Neural cell (in vitro differentiated cells): ENCODE results near the gene TRIM44. TPM values are rescaled to one million over a fixed set of nuclear protein-coding genes. Genes with fewer than 3 reads are reported as not detected.

Experiments used
- H2AFZ ChIP-seq: fragments of 200-600, 300-800 bp; sonication (generic), shearing (Covaris generic); 2 replicates; pipeline ENCODE4 v1.6.0; 2014; ENCODE audit warnings: low read depth, mild to moderate bottlenecking, antibody characterized with exemption, low read length, moderate library complexity
- H3F3A ChIP-seq: fragments of 200-600 bp; shearing (Covaris generic); 2 replicates; pipeline ENCODE4 v1.6.1; 2016; ENCODE audit warnings: mild to moderate bottlenecking, moderate library complexity, mixed read lengths, antibody characterized with exemption, low read length; ENCODE audit not compliant: insufficient read depth, poor library complexity, severe bottlenecking
- H3K27ac ChIP-seq: fragments of 200-600, 300-800 bp; sonication (generic), shearing (Covaris generic); 2 replicates; pipeline ENCODE4 v1.5.1; 2014; ENCODE audit warnings: mild to moderate bottlenecking, low read length, moderate library complexity
- H3K27me3 ChIP-seq: fragments of 300-800, 200-600 bp; sonication (generic), shearing (Covaris generic); 2 replicates; pipeline ENCODE4 v1.6.0; 2014; ENCODE audit warnings: mild to moderate bottlenecking, low read depth, low read length, moderate library complexity; ENCODE audit not compliant: insufficient read depth
- H3K36me3 ChIP-seq: fragments of 300-800, 200-600 bp; sonication (generic), shearing (Covaris generic); 2 replicates; pipeline ENCODE4 v1.5.1; 2014; ENCODE audit warnings: mild to moderate bottlenecking, antibody characterized with exemption, low read length, moderate library complexity; ENCODE audit not compliant: insufficient read depth
- H3K4me2 ChIP-seq: fragments of 300-800, 200-600 bp; sonication (generic), shearing (Covaris generic); 2 replicates; pipeline ENCODE4 v1.6.0; 2014; ENCODE audit warnings: mild to moderate bottlenecking, low read length
- H3K4me3 ChIP-seq: fragments of 300-800, 200-600 bp; sonication (generic), shearing (Covaris generic); 2 replicates; pipeline ENCODE4 v1.5.1; 2014; ENCODE audit warnings: mild to moderate bottlenecking, low read length, moderate library complexity
- H3K79me2 ChIP-seq: fragments of 200-600 bp; shearing (Covaris generic); replicated peaks from 2 replicates; pipeline ENCODE4 v1.6.0; 2014; ENCODE audit warnings: mild to moderate bottlenecking, low read length, moderate library complexity; ENCODE audit not compliant: insufficient read depth
- H3K9ac ChIP-seq: fragments of 300-800, 200-600 bp; sonication (generic), shearing (Covaris generic); 2 replicates; pipeline ENCODE4 v1.6.1; 2016; ENCODE audit warnings: mild to moderate bottlenecking, low read length, mixed read lengths
- H3K9me2 ChIP-seq: fragments of 200-600 bp; shearing (Covaris generic); 2 replicates; pipeline ENCODE4 v1.6.1; 2016; ENCODE audit warnings: mild to moderate bottlenecking, low read length, mixed read lengths; ENCODE audit not compliant: insufficient read depth
- H3K9me3 ChIP-seq: fragments of 200-600, 300-800 bp; sonication (generic), shearing (Covaris generic); 2 replicates; pipeline ENCODE4 v1.6.1; 2016; ENCODE audit warnings: mild to moderate bottlenecking, mixed run types, low read length, moderate library complexity, mixed read lengths
- H4K20me1 ChIP-seq: fragments of 200-600 bp; shearing (Covaris generic); 2 replicates; pipeline ENCODE4 v1.6.1; 2016; ENCODE audit warnings: mild to moderate bottlenecking, mixed run types; ENCODE audit not compliant: insufficient read depth
- EP300 ChIP-seq: fragments of 450-650 bp; conservative IDR thresholded peaks from 2 replicates; pipeline ENCODE4 v1.6.1; 2014; ENCODE audit warnings: antibody characterized with exemption, mild to moderate bottlenecking, moderate library complexity; ENCODE audit not compliant: poor library complexity, severe bottlenecking
- EZH2 ChIP-seq: fragments of 200-600, 300-800 bp; shearing (Covaris generic), sonication (generic); IDR thresholded peaks from 2 replicates; pipeline ENCODE4 v1.6.1; 2014; ENCODE audit warnings: antibody characterized with exemption, low read length, borderline replicate concordance, mild to moderate bottlenecking; ENCODE audit not compliant: insufficient read depth, poor library complexity, severe bottlenecking
- MXI1 ChIP-seq: fragments of 450-650 bp; conservative IDR thresholded peaks from 2 replicates; pipeline ENCODE4 v1.6.1; 2014; ENCODE audit warnings: antibody characterized with exemption, mild to moderate bottlenecking; ENCODE audit not compliant: poor library complexity, severe bottlenecking
- POLR2AphosphoS5 ChIP-seq: IDR thresholded peaks from 2 replicates; pipeline ENCODE4 v1.6.1; 2012
- RAD21 ChIP-seq: fragments of 450-650 bp; conservative IDR thresholded peaks from 2 replicates; pipeline ENCODE4 v1.6.1; 2014; ENCODE audit warnings: antibody characterized with exemption, mild to moderate bottlenecking, moderate library complexity
- SMC3 ChIP-seq: fragments of 450-650 bp; conservative IDR thresholded peaks from 2 replicates; pipeline ENCODE4 v1.6.1; 2014; ENCODE audit warnings: antibody characterized with exemption, mild to moderate bottlenecking, moderate library complexity; ENCODE audit not compliant: poor library complexity
- TAF1 ChIP-seq: IDR thresholded peaks from 2 replicates; pipeline ENCODE4 v1.6.1; 2012; ENCODE audit warnings: low read depth
- polyA plus RNA-seq: library from polyadenylated mRNA; depleted of rRNA; stranded (reverse); fragments of >200 nt; gene quantifications from 2 replicates; pipeline ENCODE4 v1.2.3, GENCODE V29; 2014
- TF ChIP-seq, protein P1 (sequence below): IDR thresholded peaks from 2 replicates; pipeline ENCODE4 v1.6.1; 2012; ENCODE audit warnings: borderline replicate concordance
- TF ChIP-seq, protein P2 (sequence below): fragments of 450-650 bp; IDR thresholded peaks from 2 replicates; pipeline ENCODE4 v1.5.1; 2014; ENCODE audit warnings: antibody characterized with exemption, mild to moderate bottlenecking, moderate library complexity; ENCODE audit not compliant: poor library complexity, severe bottlenecking

Gene TRIM44
- polyA plus RNA-seq, 1 donor from 2014 or later = 14.9 TPM

DNA sequence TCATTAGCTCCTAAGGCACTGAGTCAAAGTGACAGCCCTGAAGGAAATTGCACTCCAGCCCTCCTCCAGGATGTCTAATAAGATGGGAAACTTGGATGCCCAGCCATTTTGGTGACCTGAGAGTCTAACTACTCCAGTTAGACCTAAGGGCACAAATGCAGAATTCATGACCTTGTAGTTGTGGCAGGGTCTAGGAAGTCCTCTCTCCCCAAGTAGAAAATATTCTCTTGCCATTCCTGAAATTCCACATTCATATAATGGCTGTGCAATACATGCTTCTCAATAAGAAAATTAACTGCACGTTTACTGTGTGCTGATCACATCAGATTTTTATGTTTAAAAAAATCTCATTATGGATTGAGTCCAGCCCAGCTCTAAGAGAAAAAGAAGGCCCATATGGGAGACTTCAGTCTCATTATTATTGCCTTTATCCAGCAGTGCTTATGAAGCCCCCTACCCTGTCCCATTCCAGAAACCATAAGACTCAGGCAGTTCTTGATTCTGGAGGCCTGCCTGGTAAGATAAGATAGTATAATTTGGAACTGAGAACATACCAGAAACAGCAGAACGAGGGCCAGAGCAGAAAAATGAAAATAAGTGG, 147.6 kb downstream of the TRIM44 start:
- H3K4me3 ChIP-seq = no peak overlapping the region
- H3K79me2 ChIP-seq = no peaks in the 10 kb centered on the region
- H3F3A ChIP-seq = no peaks in the 10 kb centered on the region
- TF ChIP-seq, protein P1, sequence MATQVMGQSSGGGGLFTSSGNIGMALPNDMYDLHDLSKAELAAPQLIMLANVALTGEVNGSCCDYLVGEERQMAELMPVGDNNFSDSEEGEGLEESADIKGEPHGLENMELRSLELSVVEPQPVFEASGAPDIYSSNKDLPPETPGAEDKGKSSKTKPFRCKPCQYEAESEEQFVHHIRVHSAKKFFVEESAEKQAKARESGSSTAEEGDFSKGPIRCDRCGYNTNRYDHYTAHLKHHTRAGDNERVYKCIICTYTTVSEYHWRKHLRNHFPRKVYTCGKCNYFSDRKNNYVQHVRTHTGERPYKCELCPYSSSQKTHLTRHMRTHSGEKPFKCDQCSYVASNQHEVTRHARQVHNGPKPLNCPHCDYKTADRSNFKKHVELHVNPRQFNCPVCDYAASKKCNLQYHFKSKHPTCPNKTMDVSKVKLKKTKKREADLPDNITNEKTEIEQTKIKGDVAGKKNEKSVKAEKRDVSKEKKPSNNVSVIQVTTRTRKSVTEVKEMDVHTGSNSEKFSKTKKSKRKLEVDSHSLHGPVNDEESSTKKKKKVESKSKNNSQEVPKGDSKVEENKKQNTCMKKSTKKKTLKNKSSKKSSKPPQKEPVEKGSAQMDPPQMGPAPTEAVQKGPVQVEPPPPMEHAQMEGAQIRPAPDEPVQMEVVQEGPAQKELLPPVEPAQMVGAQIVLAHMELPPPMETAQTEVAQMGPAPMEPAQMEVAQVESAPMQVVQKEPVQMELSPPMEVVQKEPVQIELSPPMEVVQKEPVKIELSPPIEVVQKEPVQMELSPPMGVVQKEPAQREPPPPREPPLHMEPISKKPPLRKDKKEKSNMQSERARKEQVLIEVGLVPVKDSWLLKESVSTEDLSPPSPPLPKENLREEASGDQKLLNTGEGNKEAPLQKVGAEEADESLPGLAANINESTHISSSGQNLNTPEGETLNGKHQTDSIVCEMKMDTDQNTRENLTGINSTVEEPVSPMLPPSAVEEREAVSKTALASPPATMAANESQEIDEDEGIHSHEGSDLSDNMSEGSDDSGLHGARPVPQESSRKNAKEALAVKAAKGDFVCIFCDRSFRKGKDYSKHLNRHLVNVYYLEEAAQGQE = no peak
- TF ChIP-seq MXI1 = no peak
- no peak for TF ChIP-seq EP300
- no peaks in the 10 kb centered on the region for H3K27me3 ChIP-seq
- H3K9me2 ChIP-seq = no peaks in the 10 kb centered on the region
- H3K9ac ChIP-seq = no peak overlapping the region
- no peaks in the 10 kb centered on the region for H3K36me3 ChIP-seq
- no peaks in the 10 kb centered on the region for H4K20me1 ChIP-seq
- no peak overlapping the region for H3K27ac ChIP-seq
- no peaks in the 10 kb centered on the region for H3K9me3 ChIP-seq
- no peak overlapping the region for H3K4me2 ChIP-seq
- no peak overlapping the region for H2AFZ ChIP-seq

DNA sequence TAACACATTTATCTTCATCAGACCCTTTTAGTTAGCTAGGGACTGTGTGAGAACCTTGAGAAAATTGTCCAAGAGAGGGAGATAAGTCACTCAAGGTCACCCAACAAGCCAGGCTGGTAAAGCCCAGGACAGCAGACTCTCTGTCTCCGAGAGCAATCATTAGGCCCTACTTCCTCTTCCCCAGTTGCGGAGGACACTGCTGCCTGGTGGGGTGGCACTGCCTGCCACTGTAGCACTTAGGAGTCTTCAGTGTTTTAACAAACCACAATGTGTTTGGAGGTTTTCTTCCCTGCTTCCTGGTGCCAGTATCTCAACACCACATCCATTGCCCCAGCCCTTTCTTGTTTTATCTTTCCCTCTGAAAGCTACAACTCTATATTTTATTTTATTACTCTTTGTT, 149.2 kb downstream of the TRIM44 start:
- H3K9me3 ChIP-seq = no peaks in the 10 kb centered on the region
- no peaks in the 10 kb centered on the region for H3K9me2 ChIP-seq
- H3K27me3 ChIP-seq = no peaks in the 10 kb centered on the region
- no peaks in the 10 kb centered on the region for H3K36me3 ChIP-seq
- H3F3A ChIP-seq = no peaks in the 10 kb centered on the region
- H3K9ac ChIP-seq = no peak overlapping the region
- no peaks in the 10 kb centered on the region for H4K20me1 ChIP-seq
- no peak overlapping the region for H3K4me3 ChIP-seq
- H3K4me2 ChIP-seq = no peak overlapping the region
- H3K27ac ChIP-seq = no peak overlapping the region
- no peak overlapping the region for H2AFZ ChIP-seq
- TF ChIP-seq EP300 = no peak
- no peaks in the 10 kb centered on the region for H3K79me2 ChIP-seq

DNA sequence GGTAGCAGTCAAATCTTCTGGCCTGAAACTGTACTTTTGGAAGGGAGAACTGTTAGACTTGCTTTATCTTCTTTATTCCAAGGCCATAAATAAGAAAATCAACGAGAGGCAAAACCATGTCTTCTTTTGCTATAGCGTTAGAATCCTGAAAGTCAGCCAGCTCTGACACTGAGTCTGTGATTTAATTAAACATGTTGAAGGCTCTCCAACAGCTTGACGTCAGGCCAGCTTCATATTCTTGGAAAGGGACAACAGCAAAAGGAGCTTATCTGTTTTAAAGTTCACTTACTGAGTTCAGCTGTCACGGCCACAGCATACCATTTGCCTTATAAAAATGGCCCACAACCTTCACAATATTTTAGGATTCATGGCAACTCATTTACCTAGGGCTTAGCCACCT, 150.3 kb downstream of the TRIM44 start:
- Histone ChIP-seq H3K79me2 (no peaks in the 10 kb centered on the region), H3K27ac (no peak overlapping the region), H3K4me3 (no peak overlapping the region), H2AFZ (no peak overlapping the region), H3K9me3 (no peaks in the 10 kb centered on the region), H3K36me3 (no peaks in the 10 kb centered on the region), H3K27me3 (no peaks in the 10 kb centered on the region), H3K4me2 (no peak overlapping the region), H4K20me1 (no peaks in the 10 kb centered on the region), H3F3A (no peaks in the 10 kb centered on the region), H3K9me2 (no peaks in the 10 kb centered on the region), H3K9ac (no peak overlapping the region)
- TF ChIP-seq TAF1 (no peak), EP300 (no peak), MXI1 (no peak), RAD21 (no peak), SMC3 (no peak), EZH2 (no peak), POLR2AphosphoS5 (no peak)
- TF ChIP-seq, protein P1 = no peak
- TF ChIP-seq, protein P2, sequence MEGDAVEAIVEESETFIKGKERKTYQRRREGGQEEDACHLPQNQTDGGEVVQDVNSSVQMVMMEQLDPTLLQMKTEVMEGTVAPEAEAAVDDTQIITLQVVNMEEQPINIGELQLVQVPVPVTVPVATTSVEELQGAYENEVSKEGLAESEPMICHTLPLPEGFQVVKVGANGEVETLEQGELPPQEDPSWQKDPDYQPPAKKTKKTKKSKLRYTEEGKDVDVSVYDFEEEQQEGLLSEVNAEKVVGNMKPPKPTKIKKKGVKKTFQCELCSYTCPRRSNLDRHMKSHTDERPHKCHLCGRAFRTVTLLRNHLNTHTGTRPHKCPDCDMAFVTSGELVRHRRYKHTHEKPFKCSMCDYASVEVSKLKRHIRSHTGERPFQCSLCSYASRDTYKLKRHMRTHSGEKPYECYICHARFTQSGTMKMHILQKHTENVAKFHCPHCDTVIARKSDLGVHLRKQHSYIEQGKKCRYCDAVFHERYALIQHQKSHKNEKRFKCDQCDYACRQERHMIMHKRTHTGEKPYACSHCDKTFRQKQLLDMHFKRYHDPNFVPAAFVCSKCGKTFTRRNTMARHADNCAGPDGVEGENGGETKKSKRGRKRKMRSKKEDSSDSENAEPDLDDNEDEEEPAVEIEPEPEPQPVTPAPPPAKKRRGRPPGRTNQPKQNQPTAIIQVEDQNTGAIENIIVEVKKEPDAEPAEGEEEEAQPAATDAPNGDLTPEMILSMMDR = no peak
